ENCODE data around the gene TNIP3. TPM values are rescaled to one million over a fixed set of nuclear protein-coding genes. Genes with fewer than 3 reads are reported as not detected.
A peak's percentile ranks its signal among the peaks of the same experiment; 100 is the strongest.
"Not testable (repeated sequence)": the region's sequence is repeated elsewhere in the genome, so short reads cannot be mapped to it uniquely, and the experiment has no call there.

TNIP3 gene
- not detected for total RNA-seq
- long read RNA-seq: 0 reads

DNA sequence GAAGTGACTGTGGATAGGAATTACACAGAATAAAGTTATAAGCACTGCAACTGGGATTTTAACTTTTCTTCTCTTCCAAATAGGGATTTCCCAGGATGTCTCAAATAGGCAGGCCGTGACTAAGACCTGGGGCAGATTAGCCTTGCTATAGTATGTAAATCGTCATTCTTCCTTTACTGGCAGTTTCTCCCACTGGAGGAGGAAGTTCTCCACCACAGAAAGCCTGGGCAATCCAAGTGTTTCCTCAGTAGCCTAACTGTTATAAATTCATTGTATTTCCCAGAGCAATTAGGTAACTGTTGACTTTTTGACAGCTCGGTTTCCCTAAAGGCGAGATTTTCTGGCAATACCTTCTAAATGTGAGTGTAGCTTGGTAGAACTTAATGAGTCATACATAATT, at the start of gene TNIP3:
Gene TNIP3, minus strand, starts transcription at position 31 of the 400 bp plus-strand sequence. CDS start 196 bp downstream, outside the sequence.
- intact Hi-C loops (cut with DNase I): no loop called here
- no peak for ATAC-seq
- no peak for DNase-seq (ENCODE audit: missing footprints)

DNA sequence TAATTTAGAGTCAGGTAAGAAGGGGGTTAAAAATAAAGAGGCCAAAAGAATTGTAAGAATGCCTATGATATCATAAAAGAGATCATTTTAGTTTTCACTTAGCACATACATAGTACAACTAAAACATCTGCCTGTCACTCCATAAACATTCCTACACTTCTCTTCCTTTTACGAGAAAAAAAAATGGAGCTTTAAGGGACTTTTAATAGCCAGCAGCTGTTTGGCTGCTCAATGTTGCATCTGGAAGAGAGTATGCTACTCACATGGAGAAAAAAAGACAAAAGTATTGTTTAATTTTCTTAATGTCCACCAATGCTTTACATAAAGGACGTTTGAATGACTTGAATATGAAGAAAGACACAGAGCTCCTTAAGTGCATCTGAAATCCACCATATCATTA, 48.7 kb upstream of the TNIP3 start:
- intact Hi-C loops (cut with DNase I): no loop called here
- DNase-seq (ENCODE audit: missing footprints): no peak
- no peak for ATAC-seq

- intact Hi-C loops (cut with DNase I): no loop called here
- no peak for ATAC-seq
- DNase-seq (ENCODE audit: missing footprints): no peak
Observed at GRCh38 chr4:121209171-121209570, 45.0 kb upstream of the TNIP3 start.

- ATAC-seq (no peak), DNase-seq (ENCODE audit: missing footprints) (no peak)
- intact Hi-C loops (cut with DNase I): no loop called here
Observed at GRCh38 chr4:121208244-121209007, 44.3 kb upstream of the TNIP3 start.

DNA sequence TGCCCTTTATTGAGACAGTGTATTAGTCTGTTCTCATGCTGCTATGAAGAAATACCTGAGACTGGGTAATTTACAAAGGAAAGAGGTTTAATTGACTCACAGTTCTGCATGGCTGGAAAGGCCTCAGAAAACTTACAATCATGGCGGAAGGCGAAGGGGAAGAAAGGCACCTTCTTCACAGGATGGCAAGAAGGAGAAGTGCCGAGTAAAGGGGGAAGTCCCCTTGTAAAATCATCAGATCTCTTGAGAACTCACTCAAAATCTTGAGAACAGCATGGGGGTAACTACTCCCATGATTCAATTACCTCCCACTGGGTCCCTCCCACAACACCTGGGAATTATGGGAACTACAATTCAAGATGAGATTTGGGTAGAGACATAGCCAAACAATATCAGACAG, 41.7 kb upstream of the TNIP3 start:
- DNase-seq (ENCODE audit: missing footprints); ATAC-seq; intact Hi-C loops (cut with DNase I): not testable (repeated sequence)

- DNase-seq (ENCODE audit: missing footprints): no peak
- intact Hi-C loops (cut with DNase I): no loop called here
- no peak for ATAC-seq
Observed at GRCh38 chr4:121200795-121201472, 36.8 kb upstream of the TNIP3 start.

GRCh38 chr4:121199742-121200561, 35.8 kb upstream of the TNIP3 start:
- ATAC-seq: no peak
- DNase-seq (ENCODE audit: missing footprints): peak; percentile 52
- intact Hi-C loops (cut with DNase I): no loop called here

- ATAC-seq (no peak), DNase-seq (ENCODE audit: missing footprints) (no peak)
- intact Hi-C loops (cut with DNase I): no loop called here
Observed at GRCh38 chr4:121198251-121198650, 34.1 kb upstream of the TNIP3 start.

DNA sequence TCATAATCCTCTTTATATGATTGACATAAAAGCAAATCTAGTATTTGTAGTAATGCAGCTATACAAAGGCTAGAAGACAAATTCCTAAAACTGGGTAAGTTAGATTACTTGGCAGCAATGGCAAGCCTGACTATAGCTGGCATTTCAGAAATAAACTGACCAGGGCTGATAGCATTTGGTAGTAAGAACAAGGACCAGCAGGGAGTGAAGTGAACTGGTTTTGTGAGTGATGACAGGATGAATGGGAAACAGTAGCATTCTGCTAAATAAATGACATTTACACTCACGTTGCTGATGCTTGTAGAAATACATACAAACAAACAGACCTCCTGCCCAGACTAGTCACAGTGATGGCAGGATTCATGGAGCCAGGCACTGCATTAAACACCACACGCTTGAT, 31.5 kb upstream of the TNIP3 start:
- intact Hi-C loops (cut with DNase I): loop anchor here (2.0 kb wide), 1 partner anchor 57 kb away; no protein-coding TSS in a partner anchor
- ATAC-seq (no peak), DNase-seq (ENCODE audit: missing footprints) (no peak)

GRCh38 chr4:121192480-121192879, 28.4 kb upstream of the TNIP3 start:
- ATAC-seq: no peak
- no peak for DNase-seq (ENCODE audit: missing footprints)
- intact Hi-C loops (cut with DNase I): no loop called here

DNA sequence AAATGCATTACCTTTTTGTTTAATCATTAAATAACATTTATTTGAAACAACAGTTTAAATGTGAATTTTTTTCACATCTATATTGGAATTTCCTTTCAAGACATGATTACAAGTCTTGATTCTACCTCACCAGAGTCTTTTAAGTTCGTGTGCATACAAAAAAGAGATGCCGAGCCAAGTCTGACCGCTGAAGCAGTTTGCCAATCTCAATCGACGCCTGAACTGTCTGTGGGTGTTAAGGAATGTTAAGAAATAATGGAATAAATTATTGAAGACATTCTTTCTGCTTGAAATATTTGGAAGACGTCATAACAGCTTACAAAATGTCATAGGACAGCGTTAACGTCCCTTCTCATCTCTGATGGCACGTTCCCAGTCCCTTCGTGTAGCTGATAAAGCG, 27.9 kb upstream of the TNIP3 start:
- ATAC-seq (no peak), DNase-seq (ENCODE audit: missing footprints) (no peak)
- intact Hi-C loops (cut with DNase I): no loop called here

GRCh38 chr4:121191361-121191760, 27.2 kb upstream of the TNIP3 start:
- ATAC-seq: no peak
- intact Hi-C loops (cut with DNase I): no loop called here
- no peak for DNase-seq (ENCODE audit: missing footprints)

GRCh38 chr4:121190389-121190788, 26.3 kb upstream of the TNIP3 start:
- intact Hi-C loops (cut with DNase I): no loop called here
- ATAC-seq: no peak
- DNase-seq (ENCODE audit: missing footprints): no peak

DNA sequence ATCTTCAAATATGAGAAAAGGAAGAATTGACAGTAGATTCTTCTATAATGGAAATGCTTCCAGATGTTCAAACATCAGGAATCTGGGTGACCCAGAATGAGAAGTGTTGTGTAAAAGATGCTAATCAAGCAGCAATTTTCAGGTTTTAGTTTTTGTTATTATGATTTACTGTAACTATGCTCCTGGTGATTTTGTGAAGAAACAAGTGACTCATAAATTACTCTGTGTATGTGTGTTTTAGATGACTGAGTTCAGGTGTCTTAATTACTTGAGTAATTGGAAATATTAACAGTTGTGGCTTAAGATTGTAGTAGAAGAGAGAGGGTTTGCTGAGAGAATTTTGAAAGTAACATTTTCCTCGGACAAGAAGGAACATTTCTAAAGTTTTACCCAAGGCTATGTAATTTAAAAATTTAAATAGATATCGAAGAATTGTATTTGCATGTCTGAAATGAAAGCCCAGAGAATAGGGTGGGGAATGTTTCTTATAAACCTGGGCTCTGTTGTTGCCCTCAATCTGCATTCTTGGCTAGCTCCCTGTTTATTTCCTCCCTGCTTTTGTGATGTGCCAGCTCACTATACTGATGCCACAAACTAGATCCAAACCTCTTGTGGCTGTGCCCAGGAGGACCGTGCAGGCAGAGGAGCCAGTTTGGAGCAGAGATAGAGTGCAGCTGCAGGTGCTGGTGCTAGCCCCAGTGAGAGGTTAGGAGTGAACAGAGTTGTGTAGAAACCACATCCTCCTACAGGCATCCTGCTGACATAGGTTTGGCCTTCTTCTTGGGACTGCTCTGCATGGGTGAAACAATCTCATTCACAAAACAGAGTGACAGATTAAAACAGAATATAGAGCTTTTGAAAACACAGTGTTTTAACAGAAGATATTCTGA, 25.4 kb upstream of the TNIP3 start:
- ATAC-seq: no peak
- intact Hi-C loops (cut with DNase I): no loop called here
- DNase-seq (ENCODE audit: missing footprints): no peak

DNA sequence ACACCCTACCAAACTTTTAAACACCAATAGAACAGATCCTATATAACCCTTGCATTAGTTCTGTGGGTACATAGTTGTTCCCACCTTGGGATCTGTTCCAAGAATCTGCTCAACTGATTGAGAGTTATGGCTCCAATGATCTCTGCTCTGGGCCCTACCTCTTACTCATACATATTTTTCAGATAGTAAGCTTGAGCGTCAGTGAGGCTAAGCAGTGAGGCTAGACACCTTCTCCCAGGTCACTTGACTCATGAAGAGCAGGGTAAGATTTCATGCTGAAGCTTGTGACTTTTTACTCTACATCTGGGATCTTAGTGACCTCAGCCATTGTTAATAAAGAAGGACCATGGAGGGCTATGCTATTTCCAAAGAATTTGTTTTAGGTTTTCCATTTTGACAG, 23.1 kb upstream of the TNIP3 start:
- no peak for ATAC-seq
- DNase-seq (ENCODE audit: missing footprints): no peak
- intact Hi-C loops (cut with DNase I): no loop called here

- intact Hi-C loops (cut with DNase I): no loop called here
- no peak for ATAC-seq
- no peak for DNase-seq (ENCODE audit: missing footprints)
Observed at GRCh38 chr4:121185960-121186359, 21.8 kb upstream of the TNIP3 start.

DNA sequence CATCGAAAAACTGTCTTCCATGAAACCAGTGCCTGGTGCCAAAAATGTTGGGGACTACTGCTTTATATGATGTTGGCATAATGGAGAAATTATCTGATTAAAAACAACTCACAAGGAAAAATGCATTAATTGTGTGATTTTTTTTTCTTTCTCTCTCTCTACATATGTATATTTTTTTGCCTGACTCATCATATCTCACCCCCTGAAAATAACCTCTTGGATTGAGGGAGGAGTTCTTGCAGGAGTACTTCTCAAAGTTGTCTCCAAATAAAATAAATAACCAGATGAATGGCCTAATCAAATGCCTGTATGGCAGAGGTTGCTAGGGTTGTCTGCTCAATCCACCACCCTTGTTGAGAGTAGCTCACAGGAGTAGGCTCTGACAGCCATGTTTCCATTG, 19.9 kb upstream of the TNIP3 start:
- ATAC-seq: no peak
- intact Hi-C loops (cut with DNase I): no loop called here

GRCh38 chr4:121183361-121183760, 19.2 kb upstream of the TNIP3 start:
- intact Hi-C loops (cut with DNase I): no loop called here
- ATAC-seq (no peak), DNase-seq (ENCODE audit: missing footprints) (no peak)

More for the DNA sequence above, 19.9 kb upstream of the TNIP3 start:
- DNase-seq (ENCODE audit: missing footprints): no peak

DNA sequence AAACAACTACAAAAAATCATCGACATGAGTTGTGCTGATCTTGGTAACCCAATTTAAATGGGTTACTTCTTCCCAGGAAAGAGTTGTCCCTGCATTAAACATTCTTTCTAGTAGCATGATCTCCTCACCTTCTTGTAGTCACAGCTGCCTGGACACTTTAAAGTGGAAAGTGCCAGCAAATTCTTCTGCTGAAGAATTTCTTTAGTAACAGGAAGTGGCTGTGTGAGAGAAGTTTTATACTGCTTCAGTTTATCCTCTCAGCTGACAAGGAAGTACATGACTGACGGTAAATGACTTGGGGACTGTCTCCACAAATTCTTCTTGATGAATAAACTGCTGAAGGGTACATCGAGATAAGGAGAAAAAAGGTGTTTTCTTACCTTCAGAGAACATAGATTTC, 18.2 kb upstream of the TNIP3 start:
- intact Hi-C loops (cut with DNase I): no loop called here
- no peak for ATAC-seq
- no peak for DNase-seq (ENCODE audit: missing footprints)
